ENCODE measurements around the gene MRPL24. TPM values are rescaled to one million over a fixed set of nuclear protein-coding genes. Genes with fewer than 3 reads are reported as not detected.

The MRPL24 gene
- total and polyA plus RNA-seq, 9 of the 15 experiments (the other 6 are each of a cell fraction or from before 2014, with no cell fraction given) = 74.3 to 267 (median 113) TPM

GRCh38 chr1:156693848-156694689, 46.8 kb downstream of the MRPL24 start (continued):
- TF ChIP-seq ZNF518B (CRISPR knock-in tag; IDR thresholded peaks at IDR 0.05) (no peak), ZNF311 (CRISPR knock-in tag; IDR thresholded peaks at IDR 0.05) (peak; percentile 83; the same call in 1 of the 2 replicates), NR4A1 (CRISPR knock-in tag; IDR thresholded peaks at IDR 0.05) (no peak), NR4A1 (tag; IDR thresholded peaks at IDR 0.05) (peak; percentile 95), FOXA1 (IDR thresholded peaks at IDR 0.05; ENCODE audit: borderline replicate concordance) (no peak), KLF10 (CRISPR knock-in tag; IDR thresholded peaks at IDR 0.05) (no peak), FOXK2 (conservative IDR thresholded peaks at IDR 0.05 in 1 of 2, IDR thresholded peaks at IDR 0.05 in 1 of 2; ENCODE audit: low read depth in 2 of 2) (0 out of 4 replicates have a peak, but pooled peaks of 1 of the 2 experiments have one; percentile 12), ZBTB17 (CRISPR knock-in tag; IDR thresholded peaks at IDR 0.05) (peak; percentile 55), HMGXB4 (CRISPR knock-in tag; IDR thresholded peaks at IDR 0.05) (no peak), ETS2 (tag; IDR thresholded peaks at IDR 0.05; ENCODE audit: borderline replicate concordance, poor library complexity, severe bottlenecking) (no peak), IRF9 (tag; IDR thresholded peaks at IDR 0.05) (peak; percentile 80; the same call in 1 of the 2 replicates), TBL1XR1 (IDR thresholded peaks at IDR 0.05; ENCODE audit: low read length in 2 of 2) (no peak), CTCFL (IDR thresholded peaks at IDR 0.05; ENCODE audit: borderline replicate concordance, insufficient read depth, low read depth, low read length, poor library complexity, severe bottlenecking) (no peak), XRCC3 (IDR thresholded peaks at IDR 0.05) (no peak), ZNF75A (CRISPR knock-in tag; IDR thresholded peaks at IDR 0.05) (no peak), E2F1 (CRISPR knock-in tag; IDR thresholded peaks at IDR 0.05) (no peak; the same call in 1 of the 2 replicates), ZC3H8 (IDR thresholded peaks at IDR 0.05) (no peak)
